Stomach smooth muscle (tissue), 2 donors: ENCODE results near the gene NAA50.

Source experiments
- H3K27ac ChIP-seq: one replicate; pipeline ENCODE4 v1.7.0; 2013; ENCODE audit warnings: mild to moderate bottlenecking, low read length, inconsistent platforms
- H3K27me3 ChIP-seq, 2 donors: one replicate each; pipeline ENCODE4 v1.7.0; 2013; ENCODE audit warnings: low read length in 2 of 2; ENCODE audit not compliant: insufficient read depth in 2 of 2, control insufficient read depth in 1 of 2
- H3K36me3 ChIP-seq, 2 donors: one replicate each; pipeline ENCODE4 v1.7.0; 2013; ENCODE audit warnings: low read length in 2 of 2; ENCODE audit not compliant: control insufficient read depth in 2 of 2, insufficient read depth in 2 of 2
- H3K4me1 ChIP-seq: one replicate; pipeline ENCODE4 v1.7.0; 2013; ENCODE audit warnings: low read length; ENCODE audit not compliant: control insufficient read depth, insufficient read depth
- H3K4me3 ChIP-seq, 2 donors: one replicate each; pipeline ENCODE4 v1.7.0; 2013; ENCODE audit warnings: low read length in 2 of 2
- H3K9ac ChIP-seq, 2 donors: one replicate each; pipeline ENCODE4 v1.7.0; 2013; ENCODE audit warnings: low read length in 2 of 2, mild to moderate bottlenecking in 1 of 2
- H3K9me3 ChIP-seq, 2 donors: one replicate each; pipeline ENCODE4 v1.7.0; 2013; ENCODE audit warnings: low read length in 2 of 2; ENCODE audit not compliant: control insufficient read depth in 2 of 2
- donor health status: healthy.
- donor health status: Pancreatic carcinoma.

Gene NAA50

DNA sequence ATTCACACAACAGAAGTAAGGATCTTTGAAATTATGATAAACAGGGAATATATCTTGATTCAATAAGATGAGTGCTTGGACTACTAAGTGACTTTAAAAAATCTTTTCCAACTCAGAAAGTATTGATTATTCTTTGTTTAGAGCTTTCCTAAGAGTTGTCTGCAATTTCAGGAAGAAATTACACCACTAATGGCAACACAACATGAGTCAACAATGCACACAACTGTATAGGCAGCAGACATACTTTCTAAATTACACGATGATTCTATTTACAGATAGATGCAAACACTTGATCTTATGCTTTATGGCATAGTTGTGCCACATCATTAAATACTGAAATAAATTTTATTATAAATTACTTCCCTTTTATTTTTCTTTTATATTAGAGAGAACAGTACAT is 4.4 kb downstream of the NAA50 start:
- Histone ChIP-seq H3K4me1 (peaks cover 6% of the 10 kb centered on the region), H3K9ac (no peak overlapping the region), H3K27ac (no peak overlapping the region)

DNA sequence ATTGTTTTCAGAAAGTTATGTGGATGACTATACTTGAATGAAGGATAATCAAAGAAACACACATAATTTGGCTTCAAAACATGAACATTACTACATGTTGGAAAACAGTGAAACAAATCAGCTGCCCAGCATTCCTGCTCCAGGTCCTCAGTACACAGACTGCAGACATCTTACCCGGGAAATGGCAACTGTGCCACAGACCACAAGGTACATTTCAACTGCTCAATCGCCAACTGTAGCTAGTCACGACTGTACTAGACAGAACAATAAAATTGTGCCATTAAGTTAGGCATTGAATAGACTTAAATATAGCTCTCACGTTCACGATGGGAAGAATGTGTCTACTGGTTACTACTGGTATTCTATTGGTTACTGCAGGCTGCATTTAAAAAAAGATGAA is 5.0 kb downstream of the NAA50 start:
- H3K36me3 ChIP-seq, result no peaks in the 10 kb centered on the region
- no peaks in the 10 kb centered on the region for H3K9me3 ChIP-seq
- H3K27me3 ChIP-seq, result no peaks in the 10 kb centered on the region
- H3K4me1 ChIP-seq, result peaks cover 9% of the 10 kb centered on the region
- H3K9ac ChIP-seq, result no peak overlapping the region
- H3K27ac ChIP-seq, result no peak overlapping the region
- H3K4me3 ChIP-seq, result no peak overlapping the region

More for the DNA sequence above, 4.4 kb downstream of the NAA50 start:
- Histone ChIP-seq H3K9me3 (no peaks in the 10 kb centered on the region), H3K27me3 (no peaks in the 10 kb centered on the region), H3K4me3 (no peak overlapping the region), H3K36me3 (no peaks in the 10 kb centered on the region)

DNA sequence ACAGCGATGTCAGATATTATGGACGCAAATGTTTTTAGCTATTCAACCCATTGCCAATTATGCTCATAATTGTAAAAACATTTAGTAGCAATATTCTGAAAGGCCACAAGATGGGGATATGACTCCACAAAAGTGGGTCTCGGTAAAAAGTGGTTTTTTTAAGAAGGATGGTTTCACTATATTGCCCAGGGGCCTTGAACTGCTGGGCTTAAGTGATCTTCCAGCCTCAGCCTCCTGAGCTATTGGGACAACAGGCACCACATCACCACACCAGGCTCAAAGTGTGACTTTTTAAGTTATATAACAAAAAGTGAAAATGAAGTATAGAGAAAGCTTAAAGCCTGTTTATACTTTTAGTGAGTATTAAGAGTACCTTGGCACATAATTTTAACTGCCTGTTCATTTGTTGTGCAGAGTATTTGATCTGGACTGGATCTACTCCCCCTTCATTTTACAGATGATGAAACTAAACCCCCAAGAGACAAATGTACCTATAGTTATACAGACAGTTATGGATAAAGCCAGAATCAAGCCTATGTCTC is 9.4 kb downstream of the NAA50 start:
- Histone ChIP-seq H3K27ac (no peak overlapping the region), H3K4me3 (peak overlapping the region in 1 of 2 donors; percentile 31), H3K27me3 (no peaks in the 10 kb centered on the region), H3K36me3 (no peaks in the 10 kb centered on the region), H3K9ac (peak overlapping the region in 1 of 2 donors; percentile 38), H3K4me1 (peaks cover 3% of the 10 kb centered on the region), H3K9me3 (no peaks in the 10 kb centered on the region)

DNA sequence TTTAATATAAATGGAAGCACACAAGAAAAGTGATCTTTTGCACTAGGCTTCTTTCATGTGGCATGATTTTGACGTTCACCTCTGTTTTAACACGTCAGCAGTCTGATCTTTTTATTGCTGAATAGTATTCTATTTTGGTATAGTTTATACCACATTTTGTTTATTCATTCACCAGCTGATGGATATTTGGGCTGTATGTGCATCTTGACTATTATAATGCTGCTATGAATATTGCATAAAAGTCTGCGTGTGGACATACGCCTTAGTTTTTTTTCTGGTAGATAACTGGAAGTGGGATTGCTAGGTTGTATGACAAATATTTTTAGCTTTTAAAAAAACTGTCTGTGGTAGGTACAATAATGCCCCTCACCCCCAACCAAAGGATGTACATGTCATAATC is 14.4 kb downstream of the NAA50 start:
- Histone ChIP-seq H3K4me3 (no peak overlapping the region), H3K9ac (no peak overlapping the region), H3K27ac (no peak overlapping the region), H3K27me3 (no peaks in the 10 kb centered on the region), H3K36me3 (no peaks in the 10 kb centered on the region), H3K4me1 (peaks cover 3% of the 10 kb centered on the region), H3K9me3 (no peaks in the 10 kb centered on the region)

DNA sequence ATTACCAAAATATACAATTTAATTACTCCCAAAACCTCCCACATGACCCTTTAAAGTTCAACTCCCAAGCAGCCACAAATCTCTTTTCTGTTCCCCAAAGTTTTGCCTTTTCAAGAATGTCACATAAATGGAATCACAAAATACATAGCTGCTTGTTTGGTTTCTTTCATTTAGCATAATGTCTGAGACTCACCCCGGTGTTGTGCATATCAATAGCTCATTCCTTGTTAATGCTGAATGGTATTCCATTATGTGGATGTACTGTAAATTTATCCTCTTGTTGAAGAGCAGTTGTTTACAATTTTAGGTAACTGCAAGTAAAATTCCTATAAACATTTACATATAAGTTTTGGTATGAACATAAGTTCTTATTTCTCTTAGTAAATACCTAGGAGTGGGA is 15.5 kb downstream of the NAA50 start:
- Histone ChIP-seq H3K27me3 (no peaks in the 10 kb centered on the region), H3K27ac (no peak overlapping the region), H3K9me3 (no peaks in the 10 kb centered on the region), H3K4me3 (no peak overlapping the region), H3K9ac (no peak overlapping the region), H3K36me3 (no peaks in the 10 kb centered on the region), H3K4me1 (no peaks in the 10 kb centered on the region)

DNA sequence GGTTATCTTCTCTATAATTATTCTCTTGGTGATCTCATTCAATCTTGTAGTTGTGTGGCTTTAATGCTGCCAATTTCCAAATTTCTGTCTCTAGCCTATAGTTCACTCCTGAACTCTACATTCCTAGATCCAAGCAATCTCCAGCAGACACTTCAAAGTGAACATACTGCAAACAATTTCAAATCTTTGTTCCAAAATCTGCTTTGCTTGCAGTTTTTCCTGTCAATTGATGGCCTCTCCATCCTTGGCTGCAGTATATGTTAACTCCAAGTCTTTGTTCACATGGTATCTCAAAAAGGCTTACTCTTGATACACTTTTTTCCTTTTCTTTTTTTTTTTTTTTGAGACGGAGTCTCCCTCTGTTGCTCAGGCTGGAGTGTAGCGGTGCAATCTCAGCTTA is 17.4 kb downstream of the NAA50 start:
- no peaks in the 10 kb centered on the region for H3K4me1 ChIP-seq
- H3K36me3 ChIP-seq, result no peaks in the 10 kb centered on the region
- no peak overlapping the region for H3K9ac ChIP-seq
- no peak overlapping the region for H3K4me3 ChIP-seq
- H3K27ac ChIP-seq, result no peak overlapping the region
- no peaks in the 10 kb centered on the region for H3K9me3 ChIP-seq
- H3K27me3 ChIP-seq, result no peaks in the 10 kb centered on the region

DNA sequence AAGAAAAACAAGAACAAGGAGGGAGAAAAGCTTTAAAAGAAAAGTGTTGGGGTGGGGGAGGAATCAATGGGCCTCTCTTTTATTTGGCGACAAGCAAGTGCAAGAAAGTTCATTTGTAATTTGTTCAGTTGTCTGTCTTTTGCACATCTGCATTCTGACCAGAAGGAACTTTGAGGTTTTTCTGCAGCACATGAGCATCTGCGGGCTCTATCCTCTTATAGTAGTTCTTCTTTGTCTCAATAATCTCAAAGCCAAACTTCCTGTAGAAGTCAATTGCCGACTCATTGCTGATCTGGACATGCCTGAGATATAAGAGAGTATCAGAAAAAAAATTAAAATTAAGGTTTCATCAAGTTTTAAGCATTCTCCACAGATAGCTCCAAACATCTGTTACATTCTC is 24.4 kb downstream of the NAA50 start:
- H3K4me1 ChIP-seq, result no peaks in the 10 kb centered on the region
- no peaks in the 10 kb centered on the region for H3K9me3 ChIP-seq
- no peak overlapping the region for H3K27ac ChIP-seq
- no peaks in the 10 kb centered on the region for H3K27me3 ChIP-seq
- H3K4me3 ChIP-seq, result no peak overlapping the region
- no peak overlapping the region for H3K9ac ChIP-seq
- H3K36me3 ChIP-seq, result peaks cover 7 to 11% of the 10 kb centered on the region in 2 donors

DNA sequence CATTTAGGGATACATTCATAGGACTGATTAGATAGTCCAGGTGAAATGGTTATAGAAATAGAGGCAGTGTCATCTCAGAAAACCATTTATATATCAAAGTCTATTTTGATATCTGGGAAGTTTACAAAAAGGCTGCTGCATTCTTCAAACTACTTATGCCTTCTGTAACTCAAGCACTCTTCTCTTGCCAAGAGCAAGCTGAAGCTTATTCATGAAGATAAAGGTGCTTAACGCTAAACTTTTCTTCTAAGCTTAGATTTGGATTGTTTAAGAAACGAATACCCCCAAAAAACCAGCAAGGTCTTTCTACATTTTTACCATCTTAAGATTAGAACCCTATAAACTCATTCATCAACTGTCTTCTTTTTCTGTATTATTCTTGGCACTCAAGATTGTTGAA is 26.3 kb downstream of the NAA50 start:
- Histone ChIP-seq H3K27ac (no peak overlapping the region), H3K27me3 (no peaks in the 10 kb centered on the region), H3K9ac (no peak overlapping the region), H3K36me3 (peaks cover 7 to 11% of the 10 kb centered on the region in 2 donors), H3K4me3 (no peak overlapping the region), H3K9me3 (no peaks in the 10 kb centered on the region), H3K4me1 (no peaks in the 10 kb centered on the region)

DNA sequence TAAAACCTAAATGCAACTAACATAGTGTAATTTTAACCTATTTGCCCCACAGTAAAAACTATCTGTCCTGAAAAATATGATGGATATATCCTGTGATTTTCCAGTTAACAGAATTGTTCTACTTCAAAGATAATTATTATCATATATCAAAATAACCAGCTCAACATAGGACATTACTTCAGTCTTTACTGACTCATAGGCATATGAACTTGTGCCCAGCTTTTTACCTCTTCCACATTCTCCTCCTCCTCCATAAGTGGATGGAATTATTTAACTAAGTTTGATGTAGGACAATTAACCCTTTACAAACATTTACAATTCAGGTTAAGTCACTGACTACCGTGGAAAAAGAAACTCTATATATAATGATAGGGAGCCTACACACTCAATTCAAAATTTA is 26.8 kb downstream of the NAA50 start:
- Histone ChIP-seq H3K9ac (no peak overlapping the region), H3K4me1 (no peaks in the 10 kb centered on the region), H3K27ac (no peak overlapping the region), H3K4me3 (no peak overlapping the region), H3K9me3 (no peaks in the 10 kb centered on the region), H3K36me3 (peaks cover 7 to 11% of the 10 kb centered on the region in 2 donors), H3K27me3 (no peaks in the 10 kb centered on the region)

DNA sequence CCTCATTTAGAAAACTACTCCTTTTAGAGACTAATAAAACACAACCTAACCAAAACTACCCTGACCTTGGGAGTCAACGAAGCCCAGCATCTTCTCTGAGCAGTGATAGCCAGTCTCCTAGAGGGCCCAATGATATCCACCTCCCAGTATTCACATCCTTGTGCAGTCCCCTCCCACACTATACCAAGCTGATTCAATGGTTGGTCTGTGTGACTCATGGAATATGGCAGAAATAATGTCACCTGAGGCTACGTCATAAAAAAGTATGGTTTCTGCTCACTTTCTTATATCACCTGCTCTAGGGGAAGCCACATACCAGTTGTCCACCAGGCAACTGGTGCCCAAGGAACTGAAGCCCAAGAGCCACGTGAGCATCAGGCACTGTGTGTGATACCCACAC is 28.2 kb downstream of the NAA50 start:
- no peaks in the 10 kb centered on the region for H3K27me3 ChIP-seq
- no peak overlapping the region for H3K4me3 ChIP-seq
- no peaks in the 10 kb centered on the region for H3K4me1 ChIP-seq
- no peak overlapping the region for H3K9ac ChIP-seq
- H3K36me3 ChIP-seq, result peaks cover 5 to 7% of the 10 kb centered on the region in 2 donors
- H3K9me3 ChIP-seq, result no peaks in the 10 kb centered on the region
- no peak overlapping the region for H3K27ac ChIP-seq

DNA sequence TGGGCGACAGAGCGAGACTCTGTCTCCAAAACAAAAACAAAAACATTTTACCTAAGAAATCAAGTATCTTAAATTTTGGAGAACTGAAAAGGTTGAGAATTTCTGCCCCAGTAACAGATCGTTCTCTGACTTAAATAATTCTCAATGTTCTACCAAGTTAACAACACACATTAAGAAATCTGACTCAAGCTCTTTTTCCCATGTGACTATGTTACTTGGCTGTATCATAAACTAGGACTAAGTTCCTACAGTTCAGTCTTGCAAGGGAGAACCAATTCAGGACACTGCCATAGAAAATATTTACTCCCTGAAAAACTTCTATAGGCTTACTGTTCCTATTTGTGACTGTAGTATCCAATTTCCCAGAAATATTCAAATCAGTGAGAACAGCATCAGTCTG is 28.7 kb downstream of the NAA50 start:
- Histone ChIP-seq H3K27ac (no peak overlapping the region), H3K4me3 (no peak overlapping the region), H3K36me3 (peaks cover 5 to 7% of the 10 kb centered on the region in 2 donors), H3K9ac (no peak overlapping the region), H3K27me3 (no peaks in the 10 kb centered on the region), H3K9me3 (no peaks in the 10 kb centered on the region), H3K4me1 (no peaks in the 10 kb centered on the region)
